GM12865 (cell line): ENCODE results near the gene SYPL2.

Source experiments
- DNase-seq: peaks from one replicate; pipeline ENCODE4 v3.0.0; 2010; ENCODE audit warnings: low read depth
- H3K4me3 ChIP-seq: 2 replicates; pipeline ENCODE4 v1.5.1; 2011; ENCODE audit warnings: mild to moderate bottlenecking, low read depth, low read length, control low read depth
- TF ChIP-seq, protein P1 (sequence below): IDR thresholded peaks from 2 replicates; pipeline ENCODE4 v1.5.1; 2011; ENCODE audit warnings: low read length, control low read depth, low read depth, inconsistent platforms; ENCODE audit not compliant: insufficient read depth; ENCODE audit errors: missing control alignments

Gene SYPL2

GRCh38 chr1:109484519-109484975 is 18.2 kb downstream of the SYPL2 start:
- H3K4me3 ChIP-seq: peak overlapping the region; percentile 84
- peak; percentile 18 for DNase-seq
- TF ChIP-seq, protein P1, sequence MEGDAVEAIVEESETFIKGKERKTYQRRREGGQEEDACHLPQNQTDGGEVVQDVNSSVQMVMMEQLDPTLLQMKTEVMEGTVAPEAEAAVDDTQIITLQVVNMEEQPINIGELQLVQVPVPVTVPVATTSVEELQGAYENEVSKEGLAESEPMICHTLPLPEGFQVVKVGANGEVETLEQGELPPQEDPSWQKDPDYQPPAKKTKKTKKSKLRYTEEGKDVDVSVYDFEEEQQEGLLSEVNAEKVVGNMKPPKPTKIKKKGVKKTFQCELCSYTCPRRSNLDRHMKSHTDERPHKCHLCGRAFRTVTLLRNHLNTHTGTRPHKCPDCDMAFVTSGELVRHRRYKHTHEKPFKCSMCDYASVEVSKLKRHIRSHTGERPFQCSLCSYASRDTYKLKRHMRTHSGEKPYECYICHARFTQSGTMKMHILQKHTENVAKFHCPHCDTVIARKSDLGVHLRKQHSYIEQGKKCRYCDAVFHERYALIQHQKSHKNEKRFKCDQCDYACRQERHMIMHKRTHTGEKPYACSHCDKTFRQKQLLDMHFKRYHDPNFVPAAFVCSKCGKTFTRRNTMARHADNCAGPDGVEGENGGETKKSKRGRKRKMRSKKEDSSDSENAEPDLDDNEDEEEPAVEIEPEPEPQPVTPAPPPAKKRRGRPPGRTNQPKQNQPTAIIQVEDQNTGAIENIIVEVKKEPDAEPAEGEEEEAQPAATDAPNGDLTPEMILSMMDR: no peak

DNA sequence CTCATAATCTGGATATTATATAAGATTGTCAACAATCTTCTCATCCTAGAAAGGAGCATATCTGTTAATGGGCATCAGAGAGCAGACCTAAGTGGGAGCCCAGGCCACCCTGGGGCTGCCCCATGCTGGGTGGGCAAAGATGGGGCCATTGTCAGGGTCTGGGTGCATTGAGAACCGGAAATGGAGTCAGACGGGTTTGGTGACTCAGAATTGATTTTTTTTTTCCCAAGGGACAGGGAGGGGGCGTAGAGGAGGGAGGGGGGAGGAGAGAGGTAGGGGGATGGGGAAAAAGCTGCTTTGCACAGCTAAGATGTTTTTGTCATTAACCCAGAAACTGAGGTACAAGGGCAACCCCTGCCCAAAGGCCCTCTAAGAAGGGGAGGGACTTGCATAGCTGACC is 18.7 kb downstream of the SYPL2 start:
- peak overlapping the region; percentile 84 for H3K4me3 ChIP-seq
- DNase-seq: peak; percentile 35
- TF ChIP-seq, protein P1: no peak

DNA sequence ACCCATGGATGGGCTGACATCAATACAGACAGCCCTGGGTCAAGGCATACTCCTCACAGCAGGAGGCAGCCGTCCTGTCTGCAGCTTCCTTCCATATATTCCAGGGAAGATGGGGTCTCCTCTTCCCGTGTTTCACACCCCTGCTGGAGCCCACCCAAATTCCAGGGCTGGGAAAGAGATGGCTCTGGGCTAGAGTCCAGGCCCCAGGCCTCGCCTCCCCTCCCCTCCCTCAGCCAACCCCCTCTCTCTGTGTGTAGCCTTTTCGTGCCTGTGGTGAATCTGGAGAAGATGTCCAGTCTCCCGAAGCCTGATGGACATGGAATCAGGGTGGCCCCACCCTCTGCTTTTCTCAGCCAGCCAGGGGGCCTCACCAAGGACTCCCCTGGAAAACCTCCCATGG is 20.9 kb downstream of the SYPL2 start:
- TF ChIP-seq, protein P1: no peak
- H3K4me3 ChIP-seq: no peak overlapping the region
- no peak for DNase-seq

DNA sequence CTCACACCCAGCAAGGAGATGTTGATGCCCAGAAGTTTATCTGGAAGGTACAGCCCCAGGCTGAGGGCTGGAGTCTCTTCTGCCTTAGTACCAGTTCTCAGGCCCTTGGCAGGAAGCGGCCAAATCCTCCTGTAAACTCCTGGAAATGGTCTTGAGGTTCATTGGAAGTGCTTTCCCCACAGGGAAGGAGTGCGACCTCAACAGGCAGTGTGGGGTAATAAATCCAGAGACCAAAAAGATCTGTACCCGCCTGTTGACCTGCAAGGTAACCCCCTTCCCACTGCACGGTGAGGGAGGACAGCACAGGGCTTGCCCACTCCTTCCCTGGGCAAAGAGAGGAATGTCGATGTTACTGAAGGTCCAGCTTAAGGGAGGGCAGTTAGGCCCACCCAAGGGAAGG is 21.9 kb downstream of the SYPL2 start:
- TF ChIP-seq, protein P1: no peak
- no peak for DNase-seq
- H3K4me3 ChIP-seq: no peak overlapping the region

- TF ChIP-seq, protein P1: no peak
- DNase-seq: no peak
- H3K4me3 ChIP-seq: no peak overlapping the region
Observed at GRCh38 chr1:109488696-109489095, 22.4 kb downstream of the SYPL2 start.

DNA sequence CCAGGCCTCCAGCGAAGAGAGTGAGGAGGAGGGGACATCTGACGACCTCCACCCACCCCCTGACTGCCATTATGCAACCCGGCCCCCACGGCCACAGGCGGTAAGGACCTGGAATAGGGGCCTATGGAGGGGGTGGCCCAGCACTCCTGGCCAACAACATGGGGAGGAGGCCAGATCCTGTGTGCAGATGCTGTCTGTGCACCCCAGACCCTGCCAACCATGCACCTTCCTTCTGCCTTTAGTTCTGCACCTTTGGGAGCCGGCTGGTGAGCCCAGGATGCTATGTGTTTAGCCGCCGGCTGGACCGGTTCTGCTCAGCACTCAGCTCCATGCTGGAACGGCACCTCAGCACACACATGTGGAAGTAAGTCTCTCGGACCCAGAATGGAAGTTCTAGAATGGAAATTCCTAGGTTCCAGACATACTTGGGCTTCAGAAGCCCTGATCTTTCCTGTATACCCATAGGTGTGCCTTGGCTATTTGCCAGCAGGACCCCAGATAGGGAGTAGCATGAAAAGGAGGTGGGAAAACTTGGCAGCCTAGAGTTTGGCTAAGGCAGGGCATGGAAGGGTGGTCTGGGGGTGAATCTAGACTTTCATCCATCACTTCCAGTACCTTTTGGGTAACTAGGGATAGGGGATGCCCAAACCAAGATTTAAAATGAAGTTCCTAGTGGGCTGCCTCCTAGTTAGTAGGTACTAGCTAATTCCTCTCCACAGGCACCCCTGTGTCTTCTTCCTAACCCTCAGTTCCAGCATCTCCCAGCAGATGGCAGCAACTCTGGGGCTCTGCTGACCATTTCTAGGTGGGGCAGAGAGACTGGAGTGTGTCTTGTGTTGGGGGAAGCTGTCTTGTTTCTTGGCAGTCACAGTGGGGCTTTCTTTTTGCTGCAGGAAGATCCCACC is 23.9 kb downstream of the SYPL2 start:
- DNase-seq: peak; percentile 74
- TF ChIP-seq, protein P1: peak; percentile 83
- H3K4me3 ChIP-seq: no peak overlapping the region

GRCh38 chr1:109490934-109491302 is 24.6 kb downstream of the SYPL2 start:
- H3K4me3 ChIP-seq: no peak overlapping the region
- TF ChIP-seq, protein P1: no peak
- no peak for DNase-seq
